Measurements from ENCODE around the gene TADA3.

- TF ChIP-seq, protein P1, sequence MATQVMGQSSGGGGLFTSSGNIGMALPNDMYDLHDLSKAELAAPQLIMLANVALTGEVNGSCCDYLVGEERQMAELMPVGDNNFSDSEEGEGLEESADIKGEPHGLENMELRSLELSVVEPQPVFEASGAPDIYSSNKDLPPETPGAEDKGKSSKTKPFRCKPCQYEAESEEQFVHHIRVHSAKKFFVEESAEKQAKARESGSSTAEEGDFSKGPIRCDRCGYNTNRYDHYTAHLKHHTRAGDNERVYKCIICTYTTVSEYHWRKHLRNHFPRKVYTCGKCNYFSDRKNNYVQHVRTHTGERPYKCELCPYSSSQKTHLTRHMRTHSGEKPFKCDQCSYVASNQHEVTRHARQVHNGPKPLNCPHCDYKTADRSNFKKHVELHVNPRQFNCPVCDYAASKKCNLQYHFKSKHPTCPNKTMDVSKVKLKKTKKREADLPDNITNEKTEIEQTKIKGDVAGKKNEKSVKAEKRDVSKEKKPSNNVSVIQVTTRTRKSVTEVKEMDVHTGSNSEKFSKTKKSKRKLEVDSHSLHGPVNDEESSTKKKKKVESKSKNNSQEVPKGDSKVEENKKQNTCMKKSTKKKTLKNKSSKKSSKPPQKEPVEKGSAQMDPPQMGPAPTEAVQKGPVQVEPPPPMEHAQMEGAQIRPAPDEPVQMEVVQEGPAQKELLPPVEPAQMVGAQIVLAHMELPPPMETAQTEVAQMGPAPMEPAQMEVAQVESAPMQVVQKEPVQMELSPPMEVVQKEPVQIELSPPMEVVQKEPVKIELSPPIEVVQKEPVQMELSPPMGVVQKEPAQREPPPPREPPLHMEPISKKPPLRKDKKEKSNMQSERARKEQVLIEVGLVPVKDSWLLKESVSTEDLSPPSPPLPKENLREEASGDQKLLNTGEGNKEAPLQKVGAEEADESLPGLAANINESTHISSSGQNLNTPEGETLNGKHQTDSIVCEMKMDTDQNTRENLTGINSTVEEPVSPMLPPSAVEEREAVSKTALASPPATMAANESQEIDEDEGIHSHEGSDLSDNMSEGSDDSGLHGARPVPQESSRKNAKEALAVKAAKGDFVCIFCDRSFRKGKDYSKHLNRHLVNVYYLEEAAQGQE (IDR thresholded peaks at IDR 0.05; ENCODE audit: borderline replicate concordance), result no peak
- TF ChIP-seq, protein P1 (CRISPR knock-in tag; IDR thresholded peaks at IDR 0.05; ENCODE audit: low read depth), result no peak
- no peak for TF ChIP-seq TFE3 (CRISPR knock-in tag; IDR thresholded peaks at IDR 0.05)
- TF ChIP-seq, protein P2, sequence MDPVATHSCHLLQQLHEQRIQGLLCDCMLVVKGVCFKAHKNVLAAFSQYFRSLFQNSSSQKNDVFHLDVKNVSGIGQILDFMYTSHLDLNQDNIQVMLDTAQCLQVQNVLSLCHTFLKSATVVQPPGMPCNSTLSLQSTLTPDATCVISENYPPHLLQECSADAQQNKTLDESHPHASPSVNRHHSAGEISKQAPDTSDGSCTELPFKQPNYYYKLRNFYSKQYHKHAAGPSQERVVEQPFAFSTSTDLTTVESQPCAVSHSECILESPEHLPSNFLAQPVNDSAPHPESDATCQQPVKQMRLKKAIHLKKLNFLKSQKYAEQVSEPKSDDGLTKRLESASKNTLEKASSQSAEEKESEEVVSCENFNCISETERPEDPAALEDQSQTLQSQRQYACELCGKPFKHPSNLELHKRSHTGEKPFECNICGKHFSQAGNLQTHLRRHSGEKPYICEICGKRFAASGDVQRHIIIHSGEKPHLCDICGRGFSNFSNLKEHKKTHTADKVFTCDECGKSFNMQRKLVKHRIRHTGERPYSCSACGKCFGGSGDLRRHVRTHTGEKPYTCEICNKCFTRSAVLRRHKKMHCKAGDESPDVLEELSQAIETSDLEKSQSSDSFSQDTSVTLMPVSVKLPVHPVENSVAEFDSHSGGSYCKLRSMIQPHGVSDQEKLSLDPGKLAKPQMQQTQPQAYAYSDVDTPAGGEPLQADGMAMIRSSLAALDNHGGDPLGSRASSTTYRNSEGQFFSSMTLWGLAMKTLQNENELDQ (CRISPR knock-in tag; IDR thresholded peaks at IDR 0.05; ENCODE audit: borderline replicate concordance), result no peak
These were observed 48.1 kb downstream of the TADA3 start for GRCh38 chr3:9744162-9744561.

Data from K562 (cell line).